H1 (cell line): ENCODE data around the gene KATNAL1. TPM values are rescaled to one million over a fixed set of nuclear protein-coding genes. Genes with fewer than 3 reads are reported as not detected.

Source experiments
- ATF3 ChIP-seq: IDR thresholded peaks from 2 replicates; pipeline ENCODE4 v1.6.1; 2011; ENCODE audit warnings: low read depth, mild to moderate bottlenecking, low read length; ENCODE audit not compliant: insufficient read depth
- POU5F1 ChIP-seq: IDR thresholded peaks from 2 replicates; pipeline ENCODE4 v1.6.1; 2011; ENCODE audit warnings: low read depth, mild to moderate bottlenecking, low read length, moderate library complexity
- SUZ12 ChIP-seq: fragments of 200-600 bp; sonication (generic); IDR thresholded peaks from 2 replicates; pipeline ENCODE4 v1.6.1; 2012; ENCODE audit warnings: mild to moderate bottlenecking, inconsistent platforms, low read length, moderate library complexity, mixed read lengths
- polyA plus RNA-seq, 7 experiments: library from polyadenylated mRNA; depleted of rRNA in 3 of 7; stranded (reverse) in 5 of 7; unstranded in 2 of 7; fragments of >200 nt in 5 of 7; fragments of 200-250 nt in 2 of 7; gene quantifications; 1 replicate in 5 of 7; 2 replicates in 1 of 7; 4 replicates in 1 of 7; pipeline versions ENCODE4 v1.2.1 to v1.2.3, GENCODE V29; 2011 to 2013; ENCODE audit warnings: missing spikeins in 2 of 7, mixed read lengths in 2 of 7
- total RNA-seq: library from RNA; stranded (reverse); fragmentation: NEBNext Ultra II Directional; extraction: Animal tissue kit (Norgen Biotek cat#: 25700); gene quantifications from 2 replicates; pipeline ENCODE4 v1.2.1, GENCODE V29; 2021
- TF ChIP-seq, protein P1 (sequence below): IDR thresholded peaks from 2 replicates; pipeline ENCODE4 v1.6.1; 2012; ENCODE audit warnings: inconsistent platforms

KATNAL1 gene
- total and polyA plus RNA-seq, 2 of the 8 experiments (the other 6 are each of a cell fraction or from before 2014, with no cell fraction given) = 4.0 to 13.2 TPM

DNA sequence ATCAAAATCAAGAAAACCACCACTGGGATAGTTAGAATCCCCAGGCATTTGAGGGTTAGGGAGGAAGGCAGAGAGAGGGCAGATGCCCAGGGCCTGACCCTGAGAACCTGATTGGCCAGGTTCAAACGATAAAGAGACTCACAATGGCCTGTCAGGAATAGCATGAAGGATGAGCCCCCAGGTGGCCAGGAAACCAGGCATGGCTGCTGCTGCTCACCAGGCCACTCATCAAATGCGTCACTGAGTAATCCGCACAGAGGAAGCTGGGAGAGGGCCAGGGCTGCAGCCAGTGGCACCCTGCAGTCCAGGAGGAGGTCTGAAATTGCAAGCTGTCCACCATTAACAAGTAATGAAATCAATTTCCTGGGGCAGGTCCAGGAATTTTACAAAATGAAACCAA, 111.3 kb downstream of the KATNAL1 start (continued):
- no peak for TF ChIP-seq SUZ12
- TF ChIP-seq, protein P1, sequence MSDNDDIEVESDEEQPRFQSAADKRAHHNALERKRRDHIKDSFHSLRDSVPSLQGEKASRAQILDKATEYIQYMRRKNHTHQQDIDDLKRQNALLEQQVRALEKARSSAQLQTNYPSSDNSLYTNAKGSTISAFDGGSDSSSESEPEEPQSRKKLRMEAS = 0 out of 2 replicates have a peak, but pooled peaks have one; percentile 8
- TF ChIP-seq POU5F1 = no peak
- TF ChIP-seq ATF3 = no peak
